H9 (cell line): ENCODE measurements around the gene LASP1NB.

Experiments
- DNase-seq: peaks from one replicate; pipeline ENCODE4 v3.0.0-alpha.2; 2017
- H2AFZ ChIP-seq: one replicate; pipeline ENCODE4 v1.6.1; 2013; ENCODE audit warnings: mild to moderate bottlenecking, low read length, control low read depth, moderate library complexity
- H2AK5ac ChIP-seq: 2 replicates; pipeline ENCODE4 v1.6.1; 2013; ENCODE audit warnings: low read length, control low read depth, mixed read lengths; ENCODE audit not compliant: insufficient read length
- H2BK120ac ChIP-seq: one replicate; pipeline ENCODE4 v1.6.1; 2013; ENCODE audit warnings: low read depth, mild to moderate bottlenecking, low read length, control low read depth, inconsistent platforms; ENCODE audit not compliant: poor library complexity, severe bottlenecking
- H2BK12ac ChIP-seq: 2 replicates; pipeline ENCODE4 v1.6.1; 2013; ENCODE audit warnings: low read length, control low read depth, mixed read lengths, low read depth; ENCODE audit not compliant: insufficient read length
- H2BK15ac ChIP-seq: 2 replicates; pipeline ENCODE4 v1.6.1; 2013; ENCODE audit warnings: low read depth, low read length, control low read depth
- H2BK20ac ChIP-seq: one replicate; pipeline ENCODE4 v1.6.1; 2013; ENCODE audit warnings: low read depth, mild to moderate bottlenecking, low read length, control low read depth, inconsistent platforms; ENCODE audit not compliant: poor library complexity, severe bottlenecking
- H2BK5ac ChIP-seq: 2 replicates; pipeline ENCODE4 v1.6.1; 2013; ENCODE audit warnings: low read length, control low read depth, mixed read lengths; ENCODE audit not compliant: insufficient read length
- H3K14ac ChIP-seq: 2 replicates; pipeline ENCODE4 v1.6.1; 2013; ENCODE audit warnings: low read length, control low read depth; ENCODE audit not compliant: insufficient read depth
- H3K18ac ChIP-seq: 2 replicates; pipeline ENCODE4 v1.6.1; 2013; ENCODE audit warnings: low read depth, mild to moderate bottlenecking, mixed read lengths, low read length, control low read depth; ENCODE audit not compliant: insufficient read length
- H3K23ac ChIP-seq: 2 replicates; pipeline ENCODE4 v1.6.1; 2013; ENCODE audit warnings: low read length, control low read depth, mixed read lengths, low read depth; ENCODE audit not compliant: insufficient read length
- H3K23me2 ChIP-seq: 2 replicates; pipeline ENCODE4 v1.6.1; 2013; ENCODE audit warnings: low read depth, mild to moderate bottlenecking, mixed read lengths, low read length, control low read depth; ENCODE audit not compliant: insufficient read length, poor library complexity, severe bottlenecking
- H3K27ac ChIP-seq: 2 replicates; pipeline ENCODE4 v1.5.1; 2013; ENCODE audit warnings: low read length, control low read depth, mixed read lengths, low read depth; ENCODE audit not compliant: insufficient read length
- H3K27me3 ChIP-seq: 2 replicates; pipeline ENCODE4 v1.6.1; 2013; ENCODE audit warnings: low read length, control low read depth, inconsistent platforms; ENCODE audit not compliant: insufficient read depth
- H3K4ac ChIP-seq: 2 replicates; pipeline ENCODE4 v1.6.1; 2013; ENCODE audit warnings: low read depth, mild to moderate bottlenecking, control low read depth, inconsistent platforms, low read length, moderate library complexity
- H3K4me1 ChIP-seq: 2 replicates; pipeline ENCODE4 v1.6.1; 2013; ENCODE audit warnings: low read length, control low read depth, inconsistent platforms; ENCODE audit not compliant: insufficient read depth
- H3K4me2 ChIP-seq: 2 replicates; pipeline ENCODE4 v1.6.1; 2013; ENCODE audit warnings: low read length, control low read depth, mixed read lengths; ENCODE audit not compliant: insufficient read length, insufficient read depth
- H3K56ac ChIP-seq: 2 replicates; pipeline ENCODE4 v1.6.1; 2013; ENCODE audit warnings: low read depth, mild to moderate bottlenecking, mixed read lengths, low read length, control low read depth; ENCODE audit not compliant: insufficient read length
- H3K79me1 ChIP-seq: 2 replicates; pipeline ENCODE4 v1.6.1; 2013; ENCODE audit warnings: low read depth, mild to moderate bottlenecking, moderate library complexity, low read length, control low read depth, inconsistent platforms; ENCODE audit not compliant: insufficient read depth, poor library complexity, severe bottlenecking
- H3K79me2 ChIP-seq: 2 replicates; pipeline ENCODE4 v1.6.1; 2013; ENCODE audit warnings: low read length, control low read depth, inconsistent platforms; ENCODE audit not compliant: insufficient read depth
- H3K9ac ChIP-seq: 2 replicates; pipeline ENCODE4 v1.6.1; 2013; ENCODE audit warnings: low read length, control low read depth, mixed read lengths; ENCODE audit not compliant: insufficient read length; ENCODE audit errors: extremely low read depth
- H3K9me3 ChIP-seq: one replicate; pipeline ENCODE4 v1.6.1; 2013; ENCODE audit warnings: low read depth, low read length, inconsistent platforms; ENCODE audit not compliant: control insufficient read depth
- H3T11ph ChIP-seq: one replicate; pipeline ENCODE4 v1.6.1; 2013; ENCODE audit warnings: mild to moderate bottlenecking, low read length, control low read depth, inconsistent platforms
- H4K20me1 ChIP-seq: one replicate; pipeline ENCODE4 v1.6.1; 2013; ENCODE audit not compliant: control insufficient read depth, insufficient read length, insufficient read depth
- H4K5ac ChIP-seq: 2 replicates; pipeline ENCODE4 v1.6.1; 2013; ENCODE audit warnings: low read depth, mild to moderate bottlenecking, mixed read lengths, low read length, control low read depth; ENCODE audit not compliant: insufficient read length
- H4K8ac ChIP-seq: replicated peaks from 2 replicates; pipeline ENCODE4 v1.6.1; 2013; ENCODE audit warnings: low read length, control low read depth, mixed read lengths, low read depth; ENCODE audit not compliant: insufficient read length
- H4K91ac ChIP-seq: 2 replicates; pipeline ENCODE4 v1.6.1; 2013; ENCODE audit warnings: low read depth, mild to moderate bottlenecking, moderate library complexity, mixed read lengths, low read length, control low read depth; ENCODE audit not compliant: insufficient read length
- H3K27ac Mint-ChIP-seq, 3 experiments: 2 replicates in 2 of 3; 3 replicates in 1 of 3; pipeline ENCODE4 v1.8.0; 2020 to 2021; ENCODE audit warnings: mixed read lengths in 3 of 3, mild to moderate bottlenecking in 1 of 3, moderate library complexity in 1 of 3
- H3K27me3 Mint-ChIP-seq: 2 replicates; pipeline ENCODE4 v1.8.0; 2021; ENCODE audit warnings: low read depth, mild to moderate bottlenecking, moderate library complexity, mixed read lengths
- H3K36me3 Mint-ChIP-seq, 3 experiments: 2 replicates in 2 of 3; 3 replicates in 1 of 3; pipeline ENCODE4 v1.8.0; 2020 to 2021; ENCODE audit warnings: low read depth in 3 of 3, mixed read lengths in 3 of 3; ENCODE audit not compliant: insufficient read depth in 1 of 3
- H3K4me1 Mint-ChIP-seq, 2 experiments: 2 replicates each; pipeline ENCODE4 v1.8.0; 2020; ENCODE audit warnings: mixed read lengths in 2 of 2
- H3K4me3 Mint-ChIP-seq, 2 experiments: 2 replicates in 1 of 2; 3 replicates in 1 of 2; pipeline ENCODE4 v1.8.0; 2020 to 2021; ENCODE audit warnings: mild to moderate bottlenecking in 2 of 2, mixed read lengths in 2 of 2, moderate library complexity in 1 of 2
- H3K9me3 Mint-ChIP-seq, 2 experiments: 2 replicates in 1 of 2; 3 replicates in 1 of 2; pipeline ENCODE4 v1.8.0; 2020; ENCODE audit warnings: mild to moderate bottlenecking in 2 of 2, mixed read lengths in 2 of 2, moderate library complexity in 1 of 2
- WGBS: extraction: QIAGEN DNeasy Blood & Tissue Kit; methylation state at CpG from one replicate; pipeline ENCODE4 v1.1.7; 2013; ENCODE audit warnings: missing lambda C conversion rate, low lambda C conversion rate, mixed read lengths; ENCODE audit not compliant: insufficient read length; ENCODE audit errors: extremely low coverage; 5-methylcytosine and 5-hydroxymethylcytosine counted together
- TF ChIP-seq, protein P1 (sequence below): fragments of 200-600 bp; sonication (generic); conservative IDR thresholded peaks from 3 replicates; pipeline ENCODE4 v1.8.0; 2021; ENCODE audit warnings: antibody characterized with exemption, mild to moderate bottlenecking

Gene LASP1NB

DNA sequence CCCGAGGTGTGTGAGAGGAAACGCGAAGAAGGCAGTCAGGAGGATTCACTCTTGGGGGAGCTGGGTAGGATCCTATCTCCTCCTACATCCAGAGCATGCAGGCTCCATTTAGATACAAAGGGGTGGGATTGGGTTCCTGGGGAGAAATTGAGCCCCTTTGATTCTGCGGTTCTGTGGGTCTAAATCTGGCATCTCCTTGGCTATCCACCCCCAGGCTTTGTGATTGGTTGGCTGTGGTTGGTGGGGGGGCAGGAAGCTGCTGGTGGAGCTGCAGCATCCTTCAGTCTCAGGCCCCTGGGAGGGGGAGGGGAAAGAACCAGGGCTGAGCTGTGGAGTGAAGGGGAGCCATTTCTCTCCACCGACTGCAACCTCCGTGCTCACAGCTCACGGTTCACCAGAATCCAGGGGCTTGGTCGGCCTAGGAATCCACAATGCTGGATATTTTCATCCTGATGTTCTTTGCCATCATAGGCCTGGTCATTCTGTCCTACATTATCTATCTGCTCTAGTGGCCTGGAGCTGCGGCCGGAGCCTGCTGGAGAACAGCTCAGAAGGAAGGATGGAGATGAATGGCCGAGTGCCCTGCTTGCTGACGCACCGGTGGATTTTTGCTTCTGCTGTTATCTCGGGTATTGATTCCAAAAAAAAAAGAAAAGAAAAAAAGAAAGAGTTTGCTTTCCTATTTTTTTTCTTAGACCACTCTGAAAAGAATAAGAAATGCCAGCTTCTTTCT is at the start of gene LASP1NB:
Gene LASP1NB, plus strand, starts transcription at position 352 of the 733 bp plus-strand sequence.
- Histone ChIP-seq H3K27me3 (no peaks in the 10 kb centered on the region), H3K18ac (peak within 1 kb of the TSS; percentile 31), H3K56ac (no peak within 1 kb of the TSS), H3K79me2 (no peaks in the 10 kb centered on the region), H2BK5ac (no peak within 1 kb of the TSS), H2BK120ac (no peak within 1 kb of the TSS), H3K9me3 (no peaks in the 10 kb centered on the region), H4K8ac (no peak within 1 kb of the TSS), H3K23me2 (no peaks in the 10 kb centered on the region), H2BK20ac (no peak within 1 kb of the TSS), H3K14ac (0 out of 2 replicates have a peak within 1 kb of the TSS, but pooled peaks have one; percentile 18), H2BK15ac (no peak within 1 kb of the TSS), H3K4ac (no peak within 1 kb of the TSS), H3K23ac (no peak within 1 kb of the TSS), H2AFZ (no peak within 1 kb of the TSS), H3K79me1 (no peaks in the 10 kb centered on the region), H4K91ac (no peak within 1 kb of the TSS), H3K27ac (no peak within 1 kb of the TSS), H4K5ac (no peak within 1 kb of the TSS), H2AK5ac (no peak within 1 kb of the TSS), H4K20me1 (no peaks in the 10 kb centered on the region), H2BK12ac (no peak within 1 kb of the TSS), H3K4me2 (peak within 1 kb of the TSS; percentile 2), H3K9ac (no peak within 1 kb of the TSS), H3K4me1 (no peaks in the 10 kb centered on the region; the same call in 1 of the 2 replicates), H3T11ph (no peak within 1 kb of the TSS)
- TF ChIP-seq, protein P1, sequence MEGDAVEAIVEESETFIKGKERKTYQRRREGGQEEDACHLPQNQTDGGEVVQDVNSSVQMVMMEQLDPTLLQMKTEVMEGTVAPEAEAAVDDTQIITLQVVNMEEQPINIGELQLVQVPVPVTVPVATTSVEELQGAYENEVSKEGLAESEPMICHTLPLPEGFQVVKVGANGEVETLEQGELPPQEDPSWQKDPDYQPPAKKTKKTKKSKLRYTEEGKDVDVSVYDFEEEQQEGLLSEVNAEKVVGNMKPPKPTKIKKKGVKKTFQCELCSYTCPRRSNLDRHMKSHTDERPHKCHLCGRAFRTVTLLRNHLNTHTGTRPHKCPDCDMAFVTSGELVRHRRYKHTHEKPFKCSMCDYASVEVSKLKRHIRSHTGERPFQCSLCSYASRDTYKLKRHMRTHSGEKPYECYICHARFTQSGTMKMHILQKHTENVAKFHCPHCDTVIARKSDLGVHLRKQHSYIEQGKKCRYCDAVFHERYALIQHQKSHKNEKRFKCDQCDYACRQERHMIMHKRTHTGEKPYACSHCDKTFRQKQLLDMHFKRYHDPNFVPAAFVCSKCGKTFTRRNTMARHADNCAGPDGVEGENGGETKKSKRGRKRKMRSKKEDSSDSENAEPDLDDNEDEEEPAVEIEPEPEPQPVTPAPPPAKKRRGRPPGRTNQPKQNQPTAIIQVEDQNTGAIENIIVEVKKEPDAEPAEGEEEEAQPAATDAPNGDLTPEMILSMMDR = no peak
- Mint-ChIP-seq H3K4me1 (peaks cover 27 to 40% of the 10 kb centered on the region in 2 experiments), H3K27ac (peak within 1 kb of the TSS; percentile 37 to 97 (median 39); a peak in 5 of 7 replicates), H3K27me3 (no peaks in the 10 kb centered on the region), H3K36me3 (peaks cover 0 to 4% (median 0%) of the 10 kb centered on the region in 3 experiments; a peak in 1 of 7 replicates), H3K4me3 (peak within 1 kb of the TSS in 1 of 2 experiments; percentile 80; a peak in 3 of 5 replicates), H3K9me3 (no peaks in the 10 kb centered on the region)
- DNase-seq = peak; percentile 89
- no CpG with 5 or more reads among the region's 14 CpGs for WGBS
